AG10803 (cell line): ENCODE measurements around the gene ADD3.

Experiments used
- DNase-seq: peaks from one replicate; pipeline ENCODE4 v3.0.0; 2010; ENCODE audit warnings: low read depth
- H3K4me3 ChIP-seq: 2 replicates; pipeline ENCODE4 v1.5.1; 2011; ENCODE audit warnings: mild to moderate bottlenecking, low read length, control low read depth
- CTCF ChIP-seq: conservative IDR thresholded peaks from 2 replicates; pipeline ENCODE4 v1.5.1; 2011; ENCODE audit warnings: mild to moderate bottlenecking, low read length, control low read depth, inconsistent platforms

ADD3 gene

GRCh38 chr10:110176141-110177030 lies 168.6 kb downstream of the ADD3 start:
- no peak for DNase-seq
- TF ChIP-seq CTCF: no peak
- H3K4me3 ChIP-seq: no peak overlapping the region

GRCh38 chr10:110179220-110179619 lies 171.4 kb downstream of the ADD3 start:
- DNase-seq: no peak
- no peak for TF ChIP-seq CTCF
- no peak overlapping the region for H3K4me3 ChIP-seq

DNA sequence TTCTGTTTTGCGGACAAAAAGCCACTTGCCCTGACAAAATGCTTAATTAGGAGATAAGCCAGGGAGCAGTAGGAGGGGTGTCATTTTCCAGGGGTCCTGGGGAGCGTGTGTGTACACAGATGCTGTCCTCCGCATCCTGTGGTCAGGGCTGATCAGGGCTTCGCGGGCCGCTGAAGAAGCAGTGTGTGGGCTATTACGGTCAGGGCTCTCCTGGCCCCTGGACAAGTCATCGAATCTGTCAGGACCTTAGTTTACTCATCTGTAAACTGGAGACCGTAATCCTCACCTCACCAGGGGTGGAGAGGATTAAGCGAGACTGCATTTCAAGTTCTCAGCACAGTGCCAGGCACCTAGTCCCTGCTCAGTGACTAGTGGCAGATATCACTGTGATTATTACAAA lies 173.7 kb downstream of the ADD3 start:
- no peak overlapping the region for H3K4me3 ChIP-seq
- DNase-seq: no peak
- TF ChIP-seq CTCF: no peak

- no peak for TF ChIP-seq CTCF
Observed at GRCh38 chr10:110181911-110182310, 174.1 kb downstream of the ADD3 start.

GRCh38 chr10:110184398-110184797 lies 176.6 kb downstream of the ADD3 start:
- no peak for DNase-seq
- no peak overlapping the region for H3K4me3 ChIP-seq

More at GRCh38 chr10:110181911-110182310, 174.1 kb downstream of the ADD3 start:
- no peak overlapping the region for H3K4me3 ChIP-seq
- DNase-seq: no peak

More at GRCh38 chr10:110184398-110184797, 176.6 kb downstream of the ADD3 start:
- no peak for TF ChIP-seq CTCF
